ENCODE results near the gene DLGAP4.

The DLGAP4 gene

GRCh38 chr20:36439731-36440072 is 133.6 kb downstream of the DLGAP4 start:
- no peak overlapping the region for H3K27ac ChIP-seq
- peak; percentile 51 for TF ChIP-seq CTCF (IDR thresholded peaks at IDR 0.05)
- TF ChIP-seq ZFX (IDR thresholded peaks at IDR 0.05; ENCODE audit: borderline replicate concordance) = no peak

GRCh38 chr20:36440370-36441026 is 134.4 kb downstream of the DLGAP4 start:
- TF ChIP-seq CTCF (IDR thresholded peaks at IDR 0.05) (no peak), ZFX (IDR thresholded peaks at IDR 0.05; ENCODE audit: borderline replicate concordance) (no peak)
- no peak overlapping the region for H3K27ac ChIP-seq

- TF ChIP-seq ZFX (IDR thresholded peaks at IDR 0.05; ENCODE audit: borderline replicate concordance) (no peak), CTCF (IDR thresholded peaks at IDR 0.05) (no peak)
- no peak overlapping the region for H3K27ac ChIP-seq
These were observed 134.9 kb downstream of the DLGAP4 start for GRCh38 chr20:36441027-36441414.

GRCh38 chr20:36441416-36441815 is 135.3 kb downstream of the DLGAP4 start:
- TF ChIP-seq ZFX (IDR thresholded peaks at IDR 0.05; ENCODE audit: borderline replicate concordance) = no peak
- no peak for TF ChIP-seq CTCF (IDR thresholded peaks at IDR 0.05)
- no peak overlapping the region for H3K27ac ChIP-seq

GRCh38 chr20:36445847-36446246 is 139.7 kb downstream of the DLGAP4 start:
- TF ChIP-seq ZFX (IDR thresholded peaks at IDR 0.05; ENCODE audit: borderline replicate concordance) (no peak), CTCF (IDR thresholded peaks at IDR 0.05) (no peak)
- H3K27ac ChIP-seq = no peak overlapping the region

GRCh38 chr20:36446557-36446956 is 140.4 kb downstream of the DLGAP4 start:
- no peak for TF ChIP-seq CTCF (IDR thresholded peaks at IDR 0.05)
- TF ChIP-seq ZFX (IDR thresholded peaks at IDR 0.05; ENCODE audit: borderline replicate concordance) = no peak
- 0 out of 2 replicates have a peak overlapping the region, but pooled peaks have one; percentile 17 for H3K27ac ChIP-seq

GRCh38 chr20:36447101-36447500 is 141.0 kb downstream of the DLGAP4 start:
- 0 out of 2 replicates have a peak overlapping the region, but pooled peaks have one; percentile 17 for H3K27ac ChIP-seq
- TF ChIP-seq ZFX (IDR thresholded peaks at IDR 0.05; ENCODE audit: borderline replicate concordance) (no peak), CTCF (IDR thresholded peaks at IDR 0.05) (no peak)
